ENCODE measurements around the gene KIRREL1.

GRCh38 chr1:158101455-158101854 is 108.0 kb downstream of the KIRREL1 start:
- TF ChIP-seq CTCF (conservative IDR thresholded peaks at IDR 0.05): no peak
- TF ChIP-seq ZFX (IDR thresholded peaks at IDR 0.05): no peak

Measured in C4-2B (cell line).